ENCODE data around the gene CTSC.

DNA sequence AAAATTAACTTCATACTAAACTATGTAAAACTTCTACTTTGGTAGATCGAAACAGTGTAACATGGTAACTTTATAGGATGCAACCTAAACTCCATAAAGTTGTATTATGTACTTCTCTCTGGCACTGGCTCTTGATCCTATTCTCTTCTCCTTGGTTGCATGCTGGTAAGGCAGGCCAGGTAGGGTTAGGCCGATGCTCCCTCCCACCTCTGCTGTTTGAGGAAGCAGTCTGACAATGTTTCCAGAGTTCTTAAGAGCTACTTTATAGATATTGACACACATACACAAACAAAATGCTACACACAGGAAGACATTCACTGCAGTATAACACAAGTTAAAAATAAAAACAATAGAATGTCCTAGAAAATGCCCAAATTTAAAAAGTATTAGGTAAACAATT, 22.5 kb downstream of the CTSC start:
- no peak for TF ChIP-seq POLR2AphosphoS5 (IDR thresholded peaks at IDR 0.05; ENCODE audit: low read depth, low read length)
- no peak for TF ChIP-seq SPI1 (IDR thresholded peaks at IDR 0.05; ENCODE audit: low read depth, low read length)
- no peak for TF ChIP-seq POLR2A (IDR thresholded peaks at IDR 0.05; ENCODE audit: low read depth, low read length)
- no peak for TF ChIP-seq PAX5 (IDR thresholded peaks at IDR 0.05; ENCODE audit: insufficient read depth, low read length, severe bottlenecking)
- no peak for TF ChIP-seq TAF1 (IDR thresholded peaks at IDR 0.05; ENCODE audit: low read depth, low read length)
- TF ChIP-seq POU2F2 (IDR thresholded peaks at IDR 0.05; ENCODE audit: low read depth, low read length) = no peak
